Ovary (tissue), 3 donors: ENCODE data around the gene TTLL5.

Source experiments
- POLR2A ChIP-seq: fragments of 450-650 bp; IDR thresholded peaks from one replicate; pipeline ENCODE4 v1.6.1; 2017; ENCODE audit warnings: antibody characterized with exemption, mild to moderate bottlenecking, moderate library complexity
- TF ChIP-seq, protein P1 (sequence below), 3 donors: fragments of 450-650 bp in 2 of 3; fragments of 200-600 bp in 1 of 3; IDR thresholded peaks; one replicate each; pipeline versions ENCODE4 v1.5.1 to v1.8.0; 2016 to 2022; ENCODE audit warnings: antibody characterized with exemption in 3 of 3, mild to moderate bottlenecking in 1 of 3
- donor health status: DM: no; HTN: no; CAD: no.

- TF ChIP-seq, protein P1, sequence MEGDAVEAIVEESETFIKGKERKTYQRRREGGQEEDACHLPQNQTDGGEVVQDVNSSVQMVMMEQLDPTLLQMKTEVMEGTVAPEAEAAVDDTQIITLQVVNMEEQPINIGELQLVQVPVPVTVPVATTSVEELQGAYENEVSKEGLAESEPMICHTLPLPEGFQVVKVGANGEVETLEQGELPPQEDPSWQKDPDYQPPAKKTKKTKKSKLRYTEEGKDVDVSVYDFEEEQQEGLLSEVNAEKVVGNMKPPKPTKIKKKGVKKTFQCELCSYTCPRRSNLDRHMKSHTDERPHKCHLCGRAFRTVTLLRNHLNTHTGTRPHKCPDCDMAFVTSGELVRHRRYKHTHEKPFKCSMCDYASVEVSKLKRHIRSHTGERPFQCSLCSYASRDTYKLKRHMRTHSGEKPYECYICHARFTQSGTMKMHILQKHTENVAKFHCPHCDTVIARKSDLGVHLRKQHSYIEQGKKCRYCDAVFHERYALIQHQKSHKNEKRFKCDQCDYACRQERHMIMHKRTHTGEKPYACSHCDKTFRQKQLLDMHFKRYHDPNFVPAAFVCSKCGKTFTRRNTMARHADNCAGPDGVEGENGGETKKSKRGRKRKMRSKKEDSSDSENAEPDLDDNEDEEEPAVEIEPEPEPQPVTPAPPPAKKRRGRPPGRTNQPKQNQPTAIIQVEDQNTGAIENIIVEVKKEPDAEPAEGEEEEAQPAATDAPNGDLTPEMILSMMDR (IDR thresholded peaks at IDR 0.05), result no peak
- TF ChIP-seq POLR2A, result no peak
Measured at GRCh38 chr14:75989134-75989533, 328.1 kb downstream of the TTLL5 start.
